ELR (cell line): Measurements from ENCODE around the gene ZNF177.
A peak's percentile ranks its signal among the peaks of the same experiment; 100 is the strongest.

Experiments
- DNase-seq: peaks from one replicate; pipeline ENCODE4 v3.0.0-alpha.2; 2015; ENCODE audit warnings: low read depth

The ZNF177 gene

GRCh38 chr19:9430444-9430843 is 67.6 kb downstream of the ZNF177 start:
- no peak for DNase-seq

GRCh38 chr19:9431475-9431874 is 68.7 kb downstream of the ZNF177 start:
- DNase-seq, result peak; percentile 43
